Brain pericyte (primary cell): Measurements from ENCODE around the gene LDLRAD3.
"Not testable (repeated sequence)": the region's sequence is repeated elsewhere in the genome, so short reads cannot be mapped to it uniquely, and the experiment has no call there.

Experiments used
- DNase-seq: peaks from one replicate; pipeline ENCODE4 v3.0.0-alpha.2; 2012; ENCODE audit warnings: low read depth, low spot score

LDLRAD3 gene

DNA sequence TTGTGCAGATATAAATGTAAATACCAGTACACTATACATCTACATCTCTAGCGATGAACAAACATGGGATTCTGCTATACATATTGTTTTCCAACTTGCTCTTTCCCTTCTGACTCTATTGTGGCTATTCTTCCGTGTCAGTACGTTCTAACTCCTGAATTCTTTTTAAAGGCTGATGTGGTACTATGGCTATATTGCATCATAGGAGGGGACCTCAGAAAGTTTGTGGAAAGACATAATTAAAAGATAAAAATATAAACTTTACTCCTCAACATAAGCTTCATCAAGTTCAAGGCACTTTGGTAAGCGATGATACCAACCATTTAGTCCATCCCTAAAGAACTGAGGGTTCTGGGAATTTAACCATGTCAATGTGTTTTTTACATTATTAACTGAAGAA, 72.8 kb downstream of the LDLRAD3 start:
- DNase-seq = no peak

DNA sequence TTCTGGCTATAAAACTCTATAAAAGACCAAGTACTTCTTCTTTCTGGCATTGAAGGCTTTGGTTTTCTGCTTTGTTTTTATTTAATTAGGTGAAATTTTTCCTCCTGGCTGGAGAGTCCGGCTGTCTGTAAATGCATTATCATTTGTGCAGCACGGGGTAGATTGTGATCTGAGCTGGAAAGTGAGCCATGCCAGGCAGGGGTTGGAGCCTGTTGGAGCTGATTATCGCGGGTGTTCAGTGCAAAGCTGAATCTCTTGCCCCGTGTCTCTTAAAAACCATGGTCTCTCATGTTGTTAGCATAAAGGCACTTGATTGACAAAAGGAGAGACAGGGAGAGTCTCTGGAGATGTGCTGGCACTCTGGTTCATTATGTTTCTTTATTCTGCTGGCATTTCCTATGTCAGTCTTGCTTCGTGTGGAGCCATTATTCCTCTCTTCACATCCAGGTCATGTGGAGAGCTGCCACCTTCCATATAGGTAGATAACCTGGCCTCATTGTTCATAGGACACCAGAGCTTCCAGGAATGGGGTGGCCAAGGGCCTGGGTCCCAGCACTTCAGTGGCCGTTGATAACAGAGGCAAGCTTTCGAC, 75.2 kb downstream of the LDLRAD3 start:
- DNase-seq = no peak

DNA sequence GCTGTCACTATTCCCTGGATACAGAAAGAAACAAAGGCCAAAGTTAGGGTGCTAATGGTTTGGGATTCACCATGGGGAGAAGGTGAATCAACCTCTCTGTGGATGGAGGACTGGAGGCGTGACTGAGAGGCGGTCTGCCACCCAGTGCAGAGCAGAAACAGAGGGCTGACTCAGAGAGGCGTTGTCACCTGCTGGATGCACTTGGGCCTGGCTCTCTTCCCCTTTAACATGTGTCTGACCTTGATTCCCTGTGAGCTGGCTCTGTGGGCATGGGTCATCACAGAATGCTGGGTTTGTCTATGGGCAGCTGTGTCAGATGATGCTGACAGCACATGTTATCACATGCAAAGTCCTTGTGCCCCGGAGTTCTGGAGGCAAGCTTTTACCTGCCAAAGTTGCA, 75.9 kb downstream of the LDLRAD3 start:
- no peak for DNase-seq

DNA sequence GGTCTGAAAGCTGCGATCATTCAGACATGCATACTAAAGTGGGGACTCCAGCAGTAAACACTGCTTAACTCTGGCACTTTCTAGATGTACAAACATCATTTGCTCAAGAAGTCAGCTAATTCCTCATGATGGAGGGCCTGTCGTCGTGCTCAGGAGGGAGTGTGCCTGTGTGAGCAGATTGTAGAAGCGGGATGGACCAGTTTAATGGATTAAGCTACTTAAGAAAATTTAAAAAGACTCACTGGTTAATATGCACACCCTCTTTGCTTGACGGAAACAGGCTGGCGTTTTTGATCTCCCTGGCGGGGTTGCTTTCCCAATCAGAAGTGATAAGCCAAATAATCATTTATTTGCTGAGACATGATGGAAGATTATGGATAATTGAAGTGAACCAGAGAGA, 79.0 kb downstream of the LDLRAD3 start:
- DNase-seq = no peak

DNA sequence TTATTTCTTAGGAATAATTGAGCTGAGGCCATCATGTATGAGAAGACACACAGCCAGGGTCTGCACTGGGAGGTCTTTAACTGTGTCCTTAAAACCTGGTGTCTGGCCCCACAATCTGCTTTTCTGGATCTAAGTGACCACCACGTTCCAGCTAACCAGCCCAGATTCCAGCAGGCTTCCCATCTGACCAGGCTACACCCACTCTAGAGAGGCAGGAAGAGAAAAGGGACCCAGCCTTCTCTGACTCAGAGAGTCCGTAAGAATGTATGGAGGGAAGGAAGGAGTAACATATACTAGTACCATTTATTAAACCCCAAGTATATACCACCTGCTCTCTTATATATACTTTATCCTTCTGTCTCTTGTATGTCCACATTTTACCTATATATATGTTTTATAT, 80.1 kb downstream of the LDLRAD3 start:
- DNase-seq = no peak

DNA sequence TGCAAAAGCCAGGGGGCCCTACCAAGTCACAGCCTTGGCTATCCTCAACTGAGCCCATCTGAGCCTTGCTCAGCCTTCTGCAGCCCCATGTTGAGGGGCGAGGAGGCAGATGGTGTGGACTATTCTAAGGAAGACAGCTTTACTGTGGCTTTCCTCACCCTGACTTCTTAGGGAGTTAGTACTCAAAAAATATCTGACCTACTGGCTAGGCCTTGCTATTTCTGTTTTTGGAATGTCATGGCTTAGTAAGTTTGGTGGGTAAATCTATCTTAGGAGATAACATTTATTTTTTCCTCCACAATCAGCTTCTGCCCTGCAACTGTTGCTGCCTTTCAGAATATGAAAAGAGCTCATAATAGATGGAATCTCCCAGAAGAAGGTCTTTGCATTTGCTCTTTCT, 80.9 kb downstream of the LDLRAD3 start:
- DNase-seq = no peak

DNA sequence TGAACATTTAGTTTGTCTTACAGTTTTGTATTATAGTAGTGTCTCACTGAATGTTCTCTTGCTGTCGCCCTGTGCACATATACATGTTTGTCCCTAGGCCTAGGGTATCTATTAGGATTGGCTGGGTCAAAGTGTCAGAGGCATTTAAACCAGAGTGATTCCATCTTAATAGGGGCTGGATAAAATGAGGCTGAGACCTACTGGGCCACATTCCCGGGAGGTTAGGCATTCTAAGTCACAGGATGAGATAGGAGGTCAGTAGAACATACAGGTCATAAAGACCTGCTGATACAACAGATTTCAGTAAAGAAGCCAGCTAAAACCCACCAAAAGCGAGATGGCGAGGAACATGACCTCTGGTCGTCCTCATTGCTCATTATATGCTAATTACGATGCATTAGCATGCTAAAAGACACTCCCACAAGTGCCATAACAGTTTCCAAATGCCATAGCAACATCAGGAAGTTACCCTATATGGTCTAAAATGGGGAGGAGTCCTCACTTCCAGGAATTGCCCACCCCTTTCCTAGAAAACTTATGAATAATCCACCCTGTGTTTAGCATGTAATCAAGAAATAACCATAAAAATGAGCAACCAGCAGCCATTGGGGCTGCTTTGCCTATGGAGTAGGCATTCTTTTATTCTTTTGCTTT, 82.6 kb downstream of the LDLRAD3 start:
- DNase-seq = no peak

DNA sequence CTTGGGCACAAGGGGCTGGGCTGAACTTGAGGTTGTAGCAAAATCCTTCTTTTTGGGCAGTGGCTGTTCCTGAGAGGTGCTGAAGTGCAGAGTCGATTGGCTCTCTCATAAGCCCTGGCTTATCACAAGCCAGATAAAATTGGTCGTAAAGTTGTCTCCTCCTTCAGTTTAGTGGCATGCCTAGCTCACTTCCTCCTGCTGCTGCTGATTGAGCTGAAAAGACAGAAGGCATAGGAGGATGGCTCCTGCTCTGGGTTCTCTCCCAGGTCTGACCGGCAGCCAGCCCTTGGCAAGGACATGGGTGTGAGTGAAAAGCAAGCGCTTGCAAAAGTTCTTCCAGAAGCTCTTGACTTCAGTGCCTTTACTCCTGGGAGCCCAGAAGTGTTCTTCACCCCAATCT, 83.9 kb downstream of the LDLRAD3 start:
- no peak for DNase-seq

DNA sequence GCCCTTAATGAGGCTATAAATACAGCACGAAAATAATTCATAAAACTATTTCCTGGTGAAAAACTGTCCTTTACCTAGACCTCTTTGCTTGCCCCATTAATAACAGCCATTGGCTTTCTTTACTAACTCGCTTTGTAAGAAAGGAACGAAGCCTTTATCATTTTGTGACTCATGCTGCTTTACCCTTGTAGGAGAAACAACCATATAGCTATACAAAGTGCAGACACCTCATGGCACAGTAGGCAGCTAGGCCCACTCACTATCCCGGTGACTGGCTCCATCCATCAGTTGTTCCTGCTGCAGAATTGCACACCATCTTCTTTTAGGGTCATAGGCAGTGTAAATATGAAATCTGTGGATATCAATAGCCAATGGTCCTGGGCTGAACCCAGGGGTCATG, 85.8 kb downstream of the LDLRAD3 start:
- no peak for DNase-seq

DNA sequence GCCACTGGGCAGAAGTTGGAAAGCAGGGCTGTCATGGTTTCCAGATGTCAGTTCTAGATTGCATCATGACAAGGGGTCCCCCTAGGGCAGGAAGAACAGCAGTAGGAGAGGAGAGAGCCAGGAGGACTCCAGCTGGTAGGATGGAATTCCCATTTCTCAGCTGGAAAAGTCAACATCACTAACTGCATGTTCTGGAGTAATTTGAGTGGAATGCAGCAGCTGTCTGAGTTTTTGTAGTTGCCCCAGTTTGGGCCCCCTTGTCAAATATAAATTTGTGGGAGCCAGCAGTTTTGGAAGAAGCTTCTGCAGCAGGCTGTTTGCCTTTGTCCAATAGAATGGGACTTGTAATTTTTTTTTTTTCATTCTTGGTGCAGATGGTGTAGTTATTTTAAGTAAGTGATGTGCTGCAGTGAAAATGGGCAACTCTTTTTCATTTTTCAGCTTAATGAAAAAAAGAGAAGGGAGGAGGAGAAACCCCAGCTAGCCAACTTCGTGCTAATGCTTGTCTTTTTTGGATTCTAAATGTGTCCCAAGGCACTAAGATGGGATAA, 86.9 kb downstream of the LDLRAD3 start:
- peak; percentile 66 for DNase-seq

DNA sequence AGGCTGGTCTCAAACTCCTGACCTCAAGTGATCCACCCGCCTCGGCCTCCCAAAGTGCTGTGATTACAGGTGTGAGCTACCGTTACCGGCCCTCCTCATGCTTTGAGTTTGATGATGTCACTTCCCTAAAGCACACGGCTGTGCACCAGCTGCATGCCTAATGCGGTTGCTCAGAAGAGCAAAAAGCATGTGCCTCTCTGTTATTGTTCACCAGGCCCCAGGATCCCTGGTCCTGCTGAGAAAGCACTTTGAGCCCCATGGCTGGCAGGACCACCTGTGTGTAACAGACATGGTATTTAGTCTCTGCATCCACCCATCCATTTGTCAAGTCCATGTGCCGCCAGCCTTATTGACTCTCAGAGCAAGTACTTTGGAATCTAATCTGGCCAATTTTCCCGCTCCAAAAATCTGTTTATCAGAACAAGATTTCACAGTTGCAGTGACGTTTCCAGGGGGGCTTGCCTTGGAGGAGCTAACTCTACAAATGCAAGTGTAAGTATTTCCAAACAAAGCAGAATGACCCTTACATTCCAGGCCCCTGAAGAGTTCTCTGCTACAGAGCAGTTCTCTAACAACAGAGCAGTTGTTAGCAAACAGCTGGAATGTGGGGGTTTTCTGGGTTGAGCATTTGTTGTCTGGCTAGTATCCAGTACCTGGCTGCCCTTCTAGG, 89.4 kb downstream of the LDLRAD3 start:
- DNase-seq = no peak

DNA sequence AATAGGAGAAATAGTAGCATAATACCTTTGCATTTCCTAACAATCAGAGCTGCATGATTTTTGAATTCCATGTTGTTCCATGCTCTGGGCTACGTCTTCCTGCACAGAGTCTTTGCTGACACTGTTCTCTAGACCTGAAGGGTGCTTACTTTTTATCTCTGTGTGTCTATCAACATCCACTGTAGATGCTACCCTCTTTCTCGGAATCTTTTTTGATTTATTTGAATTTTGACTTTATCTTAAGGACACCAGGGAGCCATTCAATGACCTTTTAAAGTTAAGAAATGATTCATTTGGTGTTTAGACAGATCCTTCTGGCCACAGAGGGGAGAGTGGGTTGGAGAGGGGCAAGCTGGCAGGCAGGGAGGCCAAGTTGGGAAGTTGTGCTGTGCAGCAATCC, 90.1 kb downstream of the LDLRAD3 start:
- DNase-seq = no peak

DNA sequence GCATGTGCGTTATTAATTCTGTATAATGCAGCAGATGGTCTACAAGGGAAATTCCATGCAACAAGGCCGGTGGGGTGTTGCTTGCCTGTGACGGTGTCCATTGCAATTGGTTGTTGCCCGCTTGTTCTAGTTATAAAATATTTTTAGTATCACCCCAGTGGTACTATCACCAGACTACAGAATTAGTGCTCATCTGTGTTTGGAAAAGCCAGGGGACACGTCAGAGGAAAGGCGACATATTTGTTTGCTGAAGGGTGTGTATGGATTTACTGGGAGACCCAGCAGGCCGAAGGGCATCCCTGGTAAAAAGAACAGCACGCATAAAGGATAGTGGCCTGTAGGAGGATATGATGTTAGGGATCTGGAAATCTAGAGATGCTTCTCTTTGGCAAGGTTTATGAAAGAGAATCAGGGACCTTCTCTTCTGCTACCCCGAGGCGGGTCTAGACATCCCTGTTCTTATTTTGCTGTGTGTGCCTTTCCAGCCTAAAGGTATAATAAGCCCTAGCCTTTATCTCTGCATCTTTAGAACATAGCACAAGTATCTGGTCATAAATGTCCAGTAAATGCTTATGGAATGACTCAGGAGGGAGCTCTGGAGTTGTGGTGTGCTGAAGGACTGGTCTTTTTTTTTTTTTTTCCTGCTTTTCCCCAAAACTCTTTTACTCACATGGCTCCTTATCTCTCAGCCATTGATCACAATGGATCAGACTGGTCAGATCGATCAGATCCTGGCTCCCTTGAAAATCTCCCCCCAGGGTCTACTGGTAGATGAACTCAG, 90.9 kb downstream of the LDLRAD3 start:
- no peak for DNase-seq

DNA sequence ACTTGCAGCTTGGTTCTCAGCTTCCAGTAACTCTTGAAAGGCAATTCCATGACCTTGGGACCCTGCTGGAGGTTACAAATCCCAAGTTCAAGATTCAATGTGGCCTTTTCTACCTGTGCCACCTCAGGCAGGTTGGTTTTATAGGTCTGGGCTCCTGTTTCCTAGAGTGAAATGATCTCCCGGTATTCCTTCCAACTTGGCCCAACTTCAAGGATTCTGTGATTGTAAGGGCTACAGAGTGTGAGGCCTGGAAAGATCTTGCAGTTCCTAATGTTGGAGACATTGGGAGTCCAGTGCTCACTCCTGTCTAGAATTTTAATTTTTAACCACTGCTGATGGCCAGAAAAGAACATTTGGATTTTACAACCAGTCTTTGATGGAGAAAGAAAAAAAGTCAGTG, 91.6 kb downstream of the LDLRAD3 start:
- DNase-seq = no peak

DNA sequence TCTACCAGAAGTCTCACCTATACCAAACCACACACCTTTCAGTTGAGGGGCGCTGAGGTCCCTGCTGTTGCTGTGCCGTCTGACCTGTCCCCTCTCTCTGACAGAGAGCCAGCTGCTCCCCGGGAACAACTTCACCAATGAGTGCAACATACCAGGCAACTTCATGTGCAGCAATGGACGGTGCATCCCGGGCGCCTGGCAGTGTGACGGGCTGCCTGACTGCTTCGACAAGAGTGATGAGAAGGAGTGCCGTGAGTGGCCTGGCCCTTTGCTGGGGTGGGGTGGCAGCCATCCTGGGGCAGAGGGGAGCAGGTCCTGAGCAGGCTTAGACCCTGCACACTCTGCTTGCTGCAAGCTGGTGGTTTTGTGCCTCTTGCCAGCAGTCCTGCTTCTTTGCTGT, 92.1 kb downstream of the LDLRAD3 start:
- DNase-seq = no peak

DNA sequence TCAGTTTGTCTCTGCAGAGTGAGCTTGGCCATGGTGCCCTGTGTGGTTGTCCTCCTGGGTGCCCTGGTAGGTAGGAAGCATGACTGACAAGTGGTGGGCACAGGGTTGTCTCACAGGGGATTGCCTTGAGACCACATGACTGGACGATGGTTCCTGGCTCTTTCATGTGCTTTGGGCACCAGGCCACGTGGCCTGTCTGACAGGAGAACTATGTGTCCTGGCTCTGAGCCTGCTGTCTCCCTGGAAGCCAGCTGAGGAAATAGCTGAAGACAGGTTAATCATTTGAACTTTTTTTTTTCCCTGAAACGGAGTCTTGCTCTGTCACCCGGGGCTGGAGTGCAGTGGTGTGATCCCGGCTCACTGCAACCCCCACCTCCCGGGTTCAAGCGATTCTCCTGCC, 93.2 kb downstream of the LDLRAD3 start:
- DNase-seq = no peak

DNA sequence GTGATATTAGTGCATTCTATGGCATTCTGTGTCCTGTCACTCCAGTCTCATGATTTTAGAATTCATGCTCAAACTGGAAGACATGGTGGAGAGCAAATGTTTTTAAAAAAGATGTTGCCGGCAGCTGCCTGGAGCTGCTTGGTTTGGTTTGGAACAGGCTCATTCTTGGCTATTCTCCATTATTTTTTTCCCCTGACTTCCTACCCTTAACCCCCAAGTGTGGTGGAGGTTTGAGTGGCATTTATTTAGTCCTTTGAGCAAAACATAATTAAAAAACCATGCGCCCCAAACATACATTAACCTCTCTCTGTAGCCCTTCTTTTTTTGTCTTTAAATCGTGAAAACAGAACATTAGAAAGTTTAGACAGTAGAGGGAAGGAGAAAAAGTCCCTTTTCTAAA, 94.7 kb downstream of the LDLRAD3 start:
- DNase-seq = no peak

DNA sequence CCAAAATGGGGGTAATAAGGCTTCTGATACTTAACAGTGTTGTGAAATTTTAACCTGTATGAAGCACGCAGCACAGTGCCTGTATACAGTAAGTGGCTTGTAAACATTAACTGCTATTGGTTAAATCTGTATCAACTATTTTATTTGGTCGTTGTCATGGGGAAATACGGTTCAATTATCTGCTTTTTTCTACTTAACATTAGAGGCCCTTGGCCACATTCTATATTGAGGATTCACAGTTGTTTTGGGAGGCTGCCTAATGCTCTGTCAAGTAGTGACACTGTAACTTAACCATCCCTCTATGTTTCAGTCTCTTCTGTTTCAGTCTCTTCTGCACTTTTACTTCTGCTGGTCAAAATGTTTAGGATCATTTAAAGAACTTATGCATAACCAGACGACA, 95.6 kb downstream of the LDLRAD3 start:
- DNase-seq = no peak

DNA sequence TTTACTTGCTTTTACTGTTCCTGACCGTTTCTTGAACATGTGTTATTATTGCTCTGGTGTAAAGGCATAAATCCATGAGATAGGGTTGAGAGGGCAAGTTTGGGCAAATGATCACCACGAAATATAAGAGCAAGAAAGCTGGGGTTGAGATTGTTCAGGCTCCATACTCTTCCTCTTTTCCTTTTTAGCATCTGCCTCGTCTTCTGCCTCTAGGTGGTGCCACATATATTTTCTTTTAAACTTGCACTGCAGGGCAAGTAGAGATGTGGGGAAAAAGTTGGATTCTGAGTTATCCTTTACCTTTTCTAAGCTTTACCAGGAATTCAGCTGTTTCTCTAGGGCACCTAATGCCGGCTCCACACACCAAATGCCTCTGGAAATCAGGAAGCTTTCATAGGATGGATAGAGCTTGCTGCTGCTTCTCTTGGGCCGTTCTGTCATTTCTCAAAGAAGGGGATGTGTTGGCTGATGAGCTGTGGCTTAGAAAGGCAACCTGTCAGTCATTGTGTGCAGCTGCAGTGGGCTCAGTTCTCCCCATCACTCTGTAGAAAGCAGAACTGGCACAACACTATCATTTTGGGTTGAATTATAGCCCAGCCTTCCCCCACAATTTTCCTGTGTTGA, 98.2 kb downstream of the LDLRAD3 start:
- DNase-seq = no peak

DNA sequence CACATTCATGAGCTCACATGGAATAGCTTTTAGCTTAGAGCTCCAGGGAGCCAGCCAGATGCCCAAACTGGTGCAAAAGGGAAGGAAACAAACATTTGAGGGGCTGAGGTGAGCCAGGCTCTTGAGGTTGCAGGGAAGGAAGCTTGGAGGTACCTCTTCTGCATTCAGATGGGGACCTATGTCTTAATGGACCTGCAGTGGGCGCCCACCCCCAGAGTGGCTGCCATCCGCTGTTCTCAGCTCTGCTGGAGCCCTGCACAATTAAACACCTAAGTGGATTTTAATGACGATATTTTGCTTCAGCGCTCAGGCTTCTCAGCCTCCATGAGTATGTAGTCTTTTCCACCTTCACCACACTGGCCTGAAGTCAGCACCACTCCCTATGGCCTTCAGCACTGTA, 100.8 kb downstream of the LDLRAD3 start:
- DNase-seq = no peak

DNA sequence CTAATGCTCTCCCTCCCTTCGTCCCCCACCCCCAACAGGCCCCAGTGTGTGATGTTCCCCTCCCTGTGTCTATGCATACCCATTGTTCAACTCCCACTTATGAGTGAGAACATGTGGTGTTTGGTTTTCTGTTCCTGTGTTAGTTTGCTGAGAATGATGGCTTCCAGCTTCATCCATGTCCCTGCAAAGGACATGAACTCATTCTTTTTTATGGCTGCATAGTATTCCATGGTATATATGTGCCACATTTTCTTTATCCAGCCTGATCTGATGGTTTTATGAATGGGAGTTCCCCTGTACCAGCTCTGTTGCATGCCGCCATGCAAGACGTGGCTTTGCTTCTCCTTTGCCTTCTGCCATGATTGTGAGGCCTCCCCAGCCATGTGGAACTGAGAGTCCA, 102.1 kb downstream of the LDLRAD3 start:
- not testable (repeated sequence) for DNase-seq

DNA sequence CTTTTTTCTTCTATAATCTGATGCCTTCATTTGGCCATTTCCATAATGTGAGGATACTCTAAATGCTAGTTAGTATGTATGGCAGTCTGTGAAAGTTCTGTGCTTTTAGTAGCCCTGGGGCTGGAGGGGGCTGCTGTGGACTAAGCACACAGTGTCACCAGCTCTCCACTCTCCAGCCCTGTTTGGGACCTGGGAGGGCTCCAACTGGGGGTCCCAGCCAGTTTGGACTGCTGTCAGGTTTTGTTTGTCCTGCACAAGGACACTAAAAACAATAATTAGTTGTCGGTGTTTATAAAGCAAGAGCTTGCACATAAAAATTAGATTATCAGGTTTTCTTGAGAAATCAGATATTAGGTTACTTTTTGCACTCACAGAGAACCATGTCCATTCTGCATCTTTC, 103.1 kb downstream of the LDLRAD3 start:
- DNase-seq = no peak
